ENCODE results near the gene EMC10.

- no peak for TF ChIP-seq CTCF (conservative IDR thresholded peaks at IDR 0.05 in 1 of 2, IDR thresholded peaks at IDR 0.05 in 1 of 2; ENCODE audit: extremely low read depth in 1 of 2, insufficient read depth in 1 of 2, low read depth in 1 of 2, low read length in 2 of 2)
- TF ChIP-seq EZH2 (IDR thresholded peaks at IDR 0.05; ENCODE audit: borderline replicate concordance, low read length), result no peak
These were observed 34.9 kb downstream of the EMC10 start, which contains the start of gene JOSD2 for GRCh38 chr19:50511069-50511822.
